OCI-LY7 (cell line): ENCODE results near the gene COL4A1. TPM values are rescaled to one million over a fixed set of nuclear protein-coding genes. Genes with fewer than 3 reads are reported as not detected.

Experiments used
- BruUV-seq: library from RNA; stranded (reverse); fragments of 400-500 nt; replicated peaks from 2 replicates; lab custom pipeline; 2021; lab: Mats Ljungman, UMichigan
- CTCF ChIA-PET: fragments of 300-600 bp; sonication (Branson Sonifier 250); formaldehyde crosslinking; loops from one replicate; lab custom pipeline; 2022; ENCODE audit warnings: antibody characterized with exemption; ENCODE audit not compliant: unreplicated experiment; lab: Charles Lee
- POLR2A ChIA-PET: fragments of 300-600 bp; sonication (Branson Sonifier 250); formaldehyde crosslinking; loops from one replicate; lab custom pipeline; 2022; ENCODE audit warnings: antibody characterized with exemption; lab: Charles Lee
- DNase-seq: peaks from one replicate; pipeline ENCODE4 v3.0.0-alpha.2; 2015; ENCODE audit warnings: low spot score
- H2AFZ ChIP-seq: fragments of 200-600 bp; sonication (generic), shearing (Covaris generic); 2 replicates; pipeline ENCODE4 v1.6.1; 2014; ENCODE audit warnings: mild to moderate bottlenecking, antibody characterized with exemption, low read length, moderate library complexity
- H3K27ac ChIP-seq: fragments of 200-600 bp; sonication (generic); 2 replicates; pipeline ENCODE4 v1.5.1; 2014; ENCODE audit warnings: mixed run types, low read depth, mild to moderate bottlenecking, moderate library complexity, low read length, inconsistent platforms; ENCODE audit not compliant: poor library complexity, severe bottlenecking
- H3K36me3 ChIP-seq: fragments of 200-600 bp; sonication (generic); 2 replicates; pipeline ENCODE4 v1.6.1; 2014; ENCODE audit warnings: mild to moderate bottlenecking, antibody characterized with exemption, low read length, moderate library complexity, mixed read lengths; ENCODE audit not compliant: insufficient read depth
- H3K4me1 ChIP-seq: fragments of 200-600 bp; sonication (generic); 2 replicates; pipeline ENCODE4 v1.5.1; 2014; ENCODE audit warnings: mild to moderate bottlenecking, low read length; ENCODE audit not compliant: insufficient read depth, poor library complexity, severe bottlenecking
- H3K4me2 ChIP-seq: fragments of 200-600 bp; sonication (generic); 2 replicates; pipeline ENCODE4 v1.6.1; 2014; ENCODE audit warnings: mild to moderate bottlenecking, low read length
- H3K4me3 ChIP-seq: fragments of 200-600 bp; sonication (generic); 2 replicates; pipeline ENCODE4 v1.5.1; 2014; ENCODE audit warnings: mild to moderate bottlenecking, low read depth, low read length; ENCODE audit not compliant: poor library complexity, severe bottlenecking
- H3K79me2 ChIP-seq: fragments of 200-600 bp; sonication (generic); 2 replicates; pipeline ENCODE4 v1.6.1; 2016; ENCODE audit warnings: low read depth, mild to moderate bottlenecking, low read length, moderate library complexity, mixed read lengths; ENCODE audit not compliant: insufficient read depth
- H3K9me2 ChIP-seq: fragments of 200-600 bp; sonication (generic); 2 replicates; pipeline ENCODE4 v1.6.1; 2016; ENCODE audit warnings: mild to moderate bottlenecking, low read length, mixed read lengths; ENCODE audit not compliant: insufficient read depth
- H3K9me3 ChIP-seq: fragments of 200-600 bp; sonication (generic); 2 replicates; pipeline ENCODE4 v1.6.1; 2014; ENCODE audit warnings: mild to moderate bottlenecking, mixed run types, low read length, mixed read lengths
- H4K20me1 ChIP-seq: fragments of 200-600 bp; sonication (generic); 2 replicates; pipeline ENCODE4 v1.6.1; 2014; ENCODE audit warnings: mild to moderate bottlenecking, antibody characterized with exemption, low read length, moderate library complexity, mixed read lengths; ENCODE audit not compliant: insufficient read depth
- EZH2phosphoT487 ChIP-seq: fragments of 200-600 bp; sonication (generic); IDR thresholded peaks from 2 replicates; pipeline ENCODE4 v1.6.1; 2018; ENCODE audit warnings: low read depth, borderline replicate concordance, mild to moderate bottlenecking, mixed run types, antibody characterized with exemption, low read length, moderate library complexity, mixed read lengths
- intact Hi-C: fragments of 100-400 bp; cut with micrococcal nuclease; formaldehyde crosslinking; loops from one replicate; pipeline ENCODE4 v1.10.0; 2022; ENCODE audit not compliant: unreplicated experiment
- total RNA-seq, 2 experiments: library from RNA; depleted of rRNA in 1 of 2; stranded (reverse); fragments of >200 nt in 1 of 2; shearing (Covaris generic) in 1 of 2; gene quantifications; 2 replicates each; pipeline ENCODE4 v1.2.3, GENCODE V29; 2014 to 2022
- TF ChIP-seq, protein P1 (sequence below): fragments of 200-600 bp; sonication (generic); conservative IDR thresholded peaks from 2 replicates; pipeline ENCODE4 v1.5.1; 2014; ENCODE audit warnings: mild to moderate bottlenecking, antibody characterized with exemption, low read length, moderate library complexity, mixed read lengths

COL4A1 gene
- total RNA-seq, 2 experiments from 2014 or later, result 0.06 TPM; not detected in 1

DNA sequence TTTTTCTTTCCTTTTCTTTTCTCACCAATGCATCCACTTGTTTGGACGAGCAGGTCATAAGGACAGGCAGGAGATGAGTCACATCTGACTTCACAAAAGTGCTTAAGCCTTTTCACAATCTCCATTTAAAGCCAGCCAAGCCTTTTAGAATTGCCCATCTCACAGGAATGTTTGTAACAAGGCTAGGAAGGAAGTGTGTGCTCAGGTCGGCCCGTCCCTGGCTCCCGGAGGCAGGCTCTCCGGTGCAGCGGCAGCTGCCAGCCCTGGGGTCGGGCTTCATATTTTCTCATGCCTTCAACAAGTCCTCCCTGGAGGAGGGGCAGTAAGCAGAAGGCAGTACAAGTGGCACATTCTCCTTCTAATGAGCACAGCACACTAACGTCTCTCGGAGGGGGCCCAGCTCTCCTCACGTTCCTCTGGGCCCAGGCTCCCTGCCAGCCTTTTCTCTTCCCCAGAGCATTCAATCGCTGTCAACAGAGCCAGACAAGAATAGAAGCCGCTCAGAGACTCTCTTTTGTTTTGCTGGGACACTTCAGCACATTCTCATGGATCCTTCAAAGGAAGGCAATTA is 180.5 kb downstream of the COL4A1 start:
- no peak overlapping the region for H3K27ac ChIP-seq
- no peak overlapping the region for H3K4me2 ChIP-seq
- POLR2A ChIA-PET, result no interaction called here
- CTCF ChIA-PET, result no interaction called here
- H2AFZ ChIP-seq, result no peak overlapping the region
- H3K4me3 ChIP-seq, result no peak overlapping the region
- intact Hi-C loops, result no loop called here
- no peaks in the 10 kb centered on the region for H3K36me3 ChIP-seq
- H3K79me2 ChIP-seq, result no peaks in the 10 kb centered on the region
- H3K9me3 ChIP-seq, result no peaks in the 10 kb centered on the region
- TF ChIP-seq EZH2phosphoT487, result no peak
- TF ChIP-seq, protein P1, sequence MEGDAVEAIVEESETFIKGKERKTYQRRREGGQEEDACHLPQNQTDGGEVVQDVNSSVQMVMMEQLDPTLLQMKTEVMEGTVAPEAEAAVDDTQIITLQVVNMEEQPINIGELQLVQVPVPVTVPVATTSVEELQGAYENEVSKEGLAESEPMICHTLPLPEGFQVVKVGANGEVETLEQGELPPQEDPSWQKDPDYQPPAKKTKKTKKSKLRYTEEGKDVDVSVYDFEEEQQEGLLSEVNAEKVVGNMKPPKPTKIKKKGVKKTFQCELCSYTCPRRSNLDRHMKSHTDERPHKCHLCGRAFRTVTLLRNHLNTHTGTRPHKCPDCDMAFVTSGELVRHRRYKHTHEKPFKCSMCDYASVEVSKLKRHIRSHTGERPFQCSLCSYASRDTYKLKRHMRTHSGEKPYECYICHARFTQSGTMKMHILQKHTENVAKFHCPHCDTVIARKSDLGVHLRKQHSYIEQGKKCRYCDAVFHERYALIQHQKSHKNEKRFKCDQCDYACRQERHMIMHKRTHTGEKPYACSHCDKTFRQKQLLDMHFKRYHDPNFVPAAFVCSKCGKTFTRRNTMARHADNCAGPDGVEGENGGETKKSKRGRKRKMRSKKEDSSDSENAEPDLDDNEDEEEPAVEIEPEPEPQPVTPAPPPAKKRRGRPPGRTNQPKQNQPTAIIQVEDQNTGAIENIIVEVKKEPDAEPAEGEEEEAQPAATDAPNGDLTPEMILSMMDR, result no peak
- no peaks in the 10 kb centered on the region for H3K9me2 ChIP-seq
- no peak for DNase-seq
- no TSS peak for BruUV-seq
- H4K20me1 ChIP-seq, result no peaks in the 10 kb centered on the region
- H3K4me1 ChIP-seq, result no peaks in the 10 kb centered on the region

DNA sequence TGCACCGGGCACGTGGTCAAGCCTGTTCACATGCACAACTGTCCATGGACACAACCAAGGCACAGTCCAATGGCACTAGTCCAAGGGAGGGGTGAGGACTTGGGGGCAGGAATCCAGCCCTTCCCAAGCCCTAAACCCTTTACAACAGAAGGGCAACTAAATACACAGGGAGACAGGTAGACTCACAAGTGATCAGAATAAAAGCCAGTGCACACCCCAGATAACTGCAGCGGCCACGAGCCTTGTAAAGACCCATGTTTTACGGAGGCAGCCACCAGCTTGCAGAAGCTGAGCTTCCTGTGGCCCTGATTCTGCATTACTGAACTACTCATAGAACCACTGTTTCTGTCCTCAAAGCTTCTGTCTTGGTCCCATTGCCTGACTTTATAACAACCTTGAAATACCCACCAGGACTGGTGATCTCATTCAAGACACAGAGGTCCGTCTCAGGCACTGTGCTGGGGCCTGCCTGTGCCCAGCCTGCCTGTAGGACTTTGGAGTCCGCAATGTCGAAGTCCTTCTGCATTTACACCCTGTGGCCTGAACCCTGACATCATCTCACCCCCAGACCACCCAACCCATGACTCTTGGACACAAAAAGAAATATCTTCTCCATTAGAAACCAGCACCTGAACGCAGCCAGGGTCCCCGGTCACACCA is 181.2 kb downstream of the COL4A1 start:
- POLR2A ChIA-PET, result no interaction called here
- intact Hi-C loops, result no loop called here
- Histone ChIP-seq H3K36me3 (no peaks in the 10 kb centered on the region), H3K4me1 (no peaks in the 10 kb centered on the region), H2AFZ (no peak overlapping the region), H4K20me1 (no peaks in the 10 kb centered on the region), H3K79me2 (no peaks in the 10 kb centered on the region), H3K9me3 (no peaks in the 10 kb centered on the region), H3K4me2 (no peak overlapping the region), H3K27ac (no peak overlapping the region), H3K9me2 (no peaks in the 10 kb centered on the region), H3K4me3 (no peak overlapping the region)
- BruUV-seq, result no TSS peak
- TF ChIP-seq, protein P1, result no peak
- no peak for TF ChIP-seq EZH2phosphoT487
- CTCF ChIA-PET, result no interaction called here
- DNase-seq, result no peak

DNA sequence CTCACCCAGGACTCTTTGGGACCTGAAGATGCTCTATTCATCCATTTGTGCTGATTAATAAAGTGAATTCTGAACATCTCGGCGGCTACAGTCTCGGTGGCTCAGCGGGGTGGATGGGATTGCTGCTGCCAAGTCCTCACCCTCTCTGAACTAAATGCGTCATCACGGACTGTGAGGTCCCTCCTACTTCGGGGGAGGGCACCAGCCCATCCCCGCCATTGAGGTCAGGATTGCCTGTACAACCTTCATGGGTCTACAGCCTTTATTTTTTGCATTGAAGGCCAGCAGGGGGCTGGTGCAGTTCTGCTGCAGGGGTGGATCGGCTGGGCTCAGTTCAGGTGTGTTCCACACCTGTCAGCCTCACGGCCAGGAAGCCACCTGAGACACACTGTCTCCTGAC is 181.8 kb downstream of the COL4A1 start:
- no peak for DNase-seq
- Histone ChIP-seq H3K36me3 (no peaks in the 10 kb centered on the region), H3K9me2 (no peaks in the 10 kb centered on the region), H4K20me1 (no peaks in the 10 kb centered on the region), H2AFZ (no peak overlapping the region), H3K27ac (no peak overlapping the region), H3K79me2 (no peaks in the 10 kb centered on the region), H3K4me1 (no peaks in the 10 kb centered on the region), H3K9me3 (no peaks in the 10 kb centered on the region), H3K4me2 (no peak overlapping the region), H3K4me3 (no peak overlapping the region)
- POLR2A ChIA-PET, result no interaction called here
- TF ChIP-seq, protein P1, result no peak
- TF ChIP-seq EZH2phosphoT487, result no peak
- BruUV-seq, result no TSS peak
- intact Hi-C loops, result no loop called here
- CTCF ChIA-PET, result no interaction called here
